Activated naive CD4-positive, alpha-beta T cell treated with Interleukin-2 at 50 U/mL for 16 hours (primary cell): ENCODE results near the gene PCGF3.
"Not testable (repeated sequence)": the region's sequence is repeated elsewhere in the genome, so short reads cannot be mapped to it uniquely, and the experiment has no call there.

Source experiments
- DNase-seq: peaks from one replicate; pipeline ENCODE4 v3.0.0-alpha.2; 2020

PCGF3 gene

DNA sequence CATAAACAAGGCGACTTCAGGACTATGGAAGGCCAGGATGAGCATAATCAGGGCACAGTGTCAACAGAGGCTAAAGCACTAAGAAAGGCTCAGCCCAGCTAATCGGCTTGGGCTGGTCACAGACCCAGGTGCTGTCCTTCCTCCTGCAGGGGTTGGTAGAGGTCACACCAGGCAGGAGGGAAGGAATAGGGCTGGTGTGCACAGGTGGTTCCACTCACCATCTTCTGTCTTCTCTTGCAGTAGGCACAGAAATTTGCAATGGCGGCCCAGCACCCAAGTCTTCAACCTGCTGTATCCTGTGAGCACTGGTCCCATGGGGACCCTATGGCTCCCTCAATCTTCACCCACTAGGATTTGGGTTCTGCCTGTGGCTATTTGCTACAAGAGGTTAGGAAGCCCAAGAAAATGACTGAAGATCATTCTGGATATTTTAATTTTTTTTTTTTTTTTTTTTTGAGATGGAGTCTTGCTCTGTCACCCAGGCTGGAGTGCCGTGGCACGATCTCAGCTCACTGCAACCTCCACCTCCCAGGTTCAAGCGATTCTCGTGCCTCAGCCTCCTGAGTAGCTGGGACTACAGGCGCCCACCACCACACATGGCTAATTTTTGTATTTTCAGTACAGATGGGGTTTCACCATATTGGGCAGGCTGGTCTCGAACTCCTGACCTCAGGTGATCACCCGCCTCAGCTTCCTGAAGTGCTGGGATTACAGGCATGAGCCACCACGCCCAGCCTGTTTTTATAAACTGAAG lies 35.6 kb upstream of the PCGF3 start:
- DNase-seq: not testable (repeated sequence)

DNA sequence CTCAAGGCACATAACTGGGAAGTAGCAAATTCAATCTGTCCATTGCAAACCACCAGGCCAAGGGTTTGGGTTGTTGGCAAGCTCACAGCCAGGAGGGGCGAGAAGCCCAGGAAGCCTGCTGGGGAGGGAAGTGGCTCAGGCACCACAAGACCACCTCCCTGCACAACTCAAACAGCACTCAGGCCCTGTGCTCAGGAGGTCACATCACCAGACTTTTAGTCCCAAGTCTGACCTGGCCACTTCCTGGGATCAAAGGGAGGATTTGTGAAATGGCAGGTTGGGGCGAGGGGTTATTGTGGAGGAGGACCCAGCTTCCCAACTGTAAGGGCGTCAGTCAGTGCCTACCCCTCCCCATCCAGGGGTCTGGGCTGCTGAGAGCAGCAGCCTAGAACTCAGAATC lies 33.9 kb upstream of the PCGF3 start:
- DNase-seq: no peak

- DNase-seq: no peak
These were observed 32.1 kb upstream of the PCGF3 start for GRCh38 chr4:673349-674091.

DNA sequence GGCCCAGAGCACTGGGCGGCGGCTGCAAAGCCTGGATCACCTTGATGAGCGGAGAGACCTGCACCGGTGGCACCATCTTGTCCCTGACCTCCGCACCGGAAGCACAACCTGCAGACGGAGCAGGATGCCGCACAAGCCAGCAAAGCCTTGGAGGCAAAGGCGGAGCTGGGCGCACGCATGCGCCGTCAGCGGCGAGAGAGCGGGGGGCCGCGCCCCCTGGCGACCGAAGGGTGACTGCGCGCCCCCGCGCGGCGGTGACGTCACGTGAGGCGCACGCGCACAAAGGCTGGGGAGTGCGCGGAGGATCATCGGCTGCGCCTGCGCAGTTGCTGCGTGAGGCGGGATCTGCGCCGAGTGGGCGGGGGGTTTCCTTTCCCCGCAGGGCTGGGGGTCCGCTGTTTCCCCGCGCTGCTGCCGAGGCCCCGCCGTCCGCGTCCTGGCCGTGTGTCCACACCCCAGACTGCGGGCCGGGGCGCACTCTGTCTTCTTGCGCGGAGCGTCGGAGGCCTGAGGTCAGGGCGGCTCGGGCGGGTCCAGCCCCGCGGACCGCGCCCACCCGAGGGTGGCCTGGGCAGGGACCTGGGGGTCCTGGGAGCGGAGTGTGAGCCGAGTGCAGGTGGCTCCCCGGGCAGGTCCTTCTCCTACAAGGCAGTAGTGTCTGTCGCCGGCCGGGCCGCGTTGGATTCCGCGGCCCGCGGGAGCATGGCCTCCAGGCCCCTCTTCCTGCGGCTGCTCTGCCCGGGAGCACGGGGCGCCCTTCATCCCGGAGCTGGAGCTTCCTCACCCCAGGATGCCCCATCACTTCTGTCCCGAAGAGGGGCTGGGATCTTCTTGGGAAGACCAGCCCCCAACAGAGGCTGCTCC lies 31.2 kb upstream of the PCGF3 start, which contains the start of the genes ATP5ME and MYL5:
ATP5ME (minus strand) TSS at position 105 of the 864 bp plus-strand sequence; CDS start at position 76, 29 bp downstream.
MYL5 (plus strand) TSS at position 371 of the 864 bp plus-strand sequence. CDS start 3,485 bp downstream, outside the sequence.
- peak; percentile 98 for DNase-seq

- DNase-seq: no peak
These were observed 30.4 kb upstream of the PCGF3 start for GRCh38 chr4:675036-675882.

- DNase-seq: no peak
These were observed 29.4 kb upstream of the PCGF3 start for GRCh38 chr4:675980-676870.

GRCh38 chr4:676871-677235 lies 28.8 kb upstream of the PCGF3 start:
- DNase-seq: no peak

- DNase-seq: peak; percentile 44
These were observed 28.0 kb upstream of the PCGF3 start for GRCh38 chr4:677431-678293.

DNA sequence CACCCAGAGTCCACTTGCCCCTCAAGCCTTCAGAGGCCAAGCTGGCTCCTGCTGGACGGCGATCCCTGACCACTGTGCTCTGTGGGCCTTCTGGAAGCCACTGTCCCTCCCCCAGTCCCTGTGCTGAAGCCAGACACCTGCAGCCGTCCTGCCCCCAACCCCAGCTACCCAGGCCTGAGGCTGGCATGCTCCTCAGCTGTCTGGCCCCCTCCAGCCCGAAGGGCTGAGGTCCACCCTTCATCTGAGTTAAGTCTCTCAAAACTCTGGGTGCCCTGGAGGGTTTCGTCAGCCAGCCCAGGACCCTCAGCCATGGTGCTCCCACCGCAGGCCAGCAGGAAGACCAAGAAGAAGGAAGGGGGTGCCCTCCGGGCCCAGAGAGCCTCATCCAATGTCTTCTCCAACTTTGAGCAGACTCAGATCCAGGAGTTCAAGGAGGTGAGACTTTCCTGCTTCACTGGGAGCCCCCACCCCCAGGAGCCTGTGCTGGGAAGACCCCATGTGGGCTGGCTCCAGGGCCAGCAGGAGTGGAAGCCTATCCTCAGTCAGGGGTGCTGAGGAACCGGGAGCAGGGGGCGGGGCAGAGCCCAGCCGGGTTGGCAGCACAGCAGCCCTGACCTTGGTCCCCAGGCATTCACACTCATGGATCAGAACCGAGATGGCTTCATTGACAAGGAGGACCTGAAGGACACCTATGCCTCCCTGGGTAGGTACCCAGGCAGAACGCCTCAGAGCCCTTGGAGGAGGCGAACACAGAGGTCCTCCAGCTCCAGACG lies 27.1 kb upstream of the PCGF3 start:
- DNase-seq: no peak

- no peak for DNase-seq
These were observed 26.5 kb upstream of the PCGF3 start for GRCh38 chr4:679104-679481.

GRCh38 chr4:679629-680028 lies 26.0 kb upstream of the PCGF3 start:
- no peak for DNase-seq

- no peak for DNase-seq
These were observed 25.5 kb upstream of the PCGF3 start for GRCh38 chr4:680091-680490.

DNA sequence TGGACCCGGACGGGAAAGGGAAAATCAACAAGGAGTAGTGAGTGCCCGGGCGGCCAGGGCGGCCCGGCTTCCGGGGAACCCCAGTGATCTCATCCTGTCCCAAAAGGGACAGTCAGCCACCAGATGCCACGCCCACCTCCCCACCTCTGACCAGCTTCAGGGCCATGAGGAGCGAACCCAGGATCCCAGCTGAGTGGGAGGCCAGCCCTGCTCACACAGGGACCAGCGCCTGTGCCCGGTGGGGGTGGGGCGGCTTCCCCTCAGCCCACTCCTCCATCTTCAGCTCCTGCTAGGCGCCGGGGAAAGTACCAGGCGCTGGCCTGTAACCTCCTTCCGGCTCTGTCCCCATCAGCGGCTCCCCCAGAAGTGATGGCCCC lies 25.1 kb upstream of the PCGF3 start:
- no peak for DNase-seq

GRCh38 chr4:680928-681645 lies 24.5 kb upstream of the PCGF3 start:
- peak; percentile 64 for DNase-seq

- DNase-seq: peak; percentile 40
These were observed 23.7 kb upstream of the PCGF3 start for GRCh38 chr4:681736-682451.

DNA sequence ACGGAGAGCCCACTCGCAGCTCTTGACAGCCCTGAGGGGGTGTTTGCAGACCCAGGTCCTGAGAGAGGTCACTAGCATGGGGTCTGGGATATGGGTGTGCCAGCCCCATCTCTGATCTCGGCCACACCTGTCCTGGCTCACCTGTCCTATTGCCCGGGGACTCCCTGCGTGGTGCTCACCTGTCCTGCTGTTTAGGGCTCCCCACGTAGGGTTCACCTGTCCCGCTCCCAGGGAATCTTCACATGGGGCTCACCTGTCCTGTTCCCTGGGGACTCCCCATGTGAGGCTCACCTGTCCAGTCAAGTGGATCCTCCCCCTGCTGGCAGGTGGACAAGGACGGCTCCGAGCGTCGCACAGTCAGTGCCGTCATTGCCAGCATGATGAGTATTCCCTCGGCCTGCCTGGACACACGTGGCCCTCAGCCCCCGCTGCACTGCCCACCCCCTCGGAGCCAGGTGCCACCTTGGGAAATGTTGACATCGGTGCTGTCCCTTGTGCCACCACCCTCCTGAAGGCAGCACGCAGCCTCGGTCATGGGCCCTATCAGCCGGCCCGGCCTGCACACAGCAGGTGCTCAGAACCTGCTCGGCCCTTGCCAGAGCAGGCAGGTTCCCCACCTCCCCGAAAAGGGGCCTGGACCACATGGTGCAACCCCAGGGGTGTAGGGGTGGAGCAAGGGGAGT lies 23.0 kb upstream of the PCGF3 start:
- no peak for DNase-seq

GRCh38 chr4:683247-683897 lies 22.3 kb upstream of the PCGF3 start:
- DNase-seq: no peak
